HepG2 (cell line): ENCODE measurements around the gene NEURL4. TPM values are rescaled to one million over a fixed set of nuclear protein-coding genes. Genes with fewer than 3 reads are reported as not detected.

Experiments used
- ATAC-seq: fragments of 200-7000 bp; cut with Tn5 transposase; 3 replicates; pipeline ENCODE4 v1.9.1; 2020; ENCODE audit warnings: mild to moderate bottlenecking, moderate library complexity
- BruUV-seq: library from RNA; stranded (reverse); fragments of 400-500 nt; replicated peaks from 2 replicates; lab custom pipeline; 2021; lab: Mats Ljungman, UMichigan
- CTCF ChIA-PET: fragments of 300-600 bp; formaldehyde crosslinking; extraction: SDS; loops from one replicate; lab custom pipeline; 2021; ENCODE audit warnings: low total read pairs, inconsistent platforms, low intra/inter-chr PET ratio; lab: Yijun Ruan, JAX
- POLR2A ChIA-PET: fragments of 350-600 bp; sonication (Branson Sonifier 250); formaldehyde crosslinking; loops from one replicate; lab custom pipeline; 2020; ENCODE audit warnings: antibody characterized with exemption, inconsistent platforms; lab: Yijun Ruan, JAX
- DNase-seq: peaks from one replicate; pipeline ENCODE4 v3.0.0-alpha.2; 2015; ENCODE audit warnings: low spot score
- FAIRE-seq: peaks from 3 replicates; lab custom pipeline; 2011; peaks lifted over from hg19 to GRCh38; lab: Jason Lieb, UNC
- H2AFZ ChIP-seq: one replicate; pipeline ENCODE4 v1.6.1; 2011; ENCODE audit warnings: low read length, inconsistent platforms
- H3K27ac ChIP-seq: fragments of 300-600 bp; 3 replicates; pipeline ENCODE4 v1.8.0; 2011; ENCODE audit warnings: mixed run types, mild to moderate bottlenecking, mixed read lengths, low read length, inconsistent platforms; ENCODE audit not compliant: insufficient read depth; ENCODE audit errors: extremely low read length
- H3K27me3 ChIP-seq, 2 experiments: fragments of 200-600 bp in 1 of 2; 2 replicates in 1 of 2; 3 replicates in 1 of 2; pipeline versions ENCODE4 v1.6.0 to v1.8.0; 2011; ENCODE audit warnings: low read length in 2 of 2, mild to moderate bottlenecking in 2 of 2, moderate library complexity in 2 of 2, inconsistent platforms in 1 of 2; ENCODE audit not compliant: insufficient read depth in 2 of 2, control insufficient read depth in 1 of 2
- H3K36me3 ChIP-seq, 2 experiments: fragments of 200-600 bp in 1 of 2; replicated peaks in 1 of 2; 2 replicates in 1 of 2; 3 replicates in 1 of 2; pipeline versions ENCODE4 v1.5.1 to v1.8.0; 2011; ENCODE audit warnings: low read length in 2 of 2, inconsistent platforms in 1 of 2; ENCODE audit not compliant: insufficient read depth in 2 of 2, control insufficient read depth in 1 of 2
- H3K4me1 ChIP-seq: 2 replicates; pipeline ENCODE4 v1.5.1; 2012; ENCODE audit warnings: low read length, inconsistent platforms; ENCODE audit not compliant: insufficient read depth
- H3K4me2 ChIP-seq: 2 replicates; pipeline ENCODE4 v1.6.0; 2011; ENCODE audit warnings: low read depth, low read length, inconsistent platforms
- H3K4me3 ChIP-seq, 3 experiments: fragments of 200-600 bp in 1 of 3; sonication (generic), shearing (Covaris generic) in 1 of 3; replicated peaks in 1 of 3; 2 replicates each; pipeline ENCODE4 v1.5.1; 2011 to 2016; ENCODE audit warnings: low read length in 3 of 3, inconsistent platforms in 2 of 3, low read depth in 2 of 3, mild to moderate bottlenecking in 2 of 3, control low read depth in 1 of 3, mixed read lengths in 1 of 3; ENCODE audit not compliant: insufficient read depth in 1 of 3
- H3K79me2 ChIP-seq: one replicate; pipeline ENCODE4 v1.6.1; 2011; ENCODE audit warnings: low read length, inconsistent platforms; ENCODE audit not compliant: insufficient read depth
- H3K9ac ChIP-seq: 2 replicates; pipeline ENCODE4 v1.6.0; 2011; ENCODE audit warnings: mild to moderate bottlenecking, low read depth, low read length, inconsistent platforms; ENCODE audit not compliant: insufficient read depth
- H3K9me3 ChIP-seq: 2 replicates; pipeline ENCODE4 v1.5.1; 2012; ENCODE audit warnings: mild to moderate bottlenecking, low read length
- H4K20me1 ChIP-seq: 2 replicates; pipeline ENCODE4 v1.6.0; 2011; ENCODE audit warnings: inconsistent platforms, mild to moderate bottlenecking, low read length, moderate library complexity; ENCODE audit not compliant: insufficient read depth
- AGO2 ChIP-seq: fragments of 200-400 bp; formaldehyde crosslinking; optimal IDR thresholded peaks from 2 replicates; pipeline ENCODE3; 2017; ENCODE audit warnings: mild to moderate bottlenecking, low read depth, low read length, moderate library complexity
- CEBPZ ChIP-seq: IDR thresholded peaks from 2 replicates; pipeline ENCODE4 v1.6.1; 2012; ENCODE audit warnings: low read length, improper control_type of control experiment
- ELK4 ChIP-seq: sonication (generic); formaldehyde crosslinking; IDR thresholded peaks from 2 replicates; pipeline ENCODE4 v1.9.0; 2021; ENCODE audit warnings: missing genetic modification reagents, borderline replicate concordance
- MTF2 ChIP-seq: sonication (generic); formaldehyde crosslinking; IDR thresholded peaks from 2 replicates; pipeline ENCODE4 v1.5.0; 2020; ENCODE audit warnings: missing genetic modification reagents, borderline replicate concordance
- PBX2 ChIP-seq: IDR thresholded peaks from 2 replicates; pipeline ENCODE4 v1.6.1; 2016; ENCODE audit warnings: control low read depth
- POLR2A ChIP-seq, 2 experiments: IDR thresholded peaks; 2 replicates each; pipeline ENCODE4 v1.6.1; 2011; ENCODE audit warnings: low read depth in 2 of 2, low read length in 2 of 2, mild to moderate bottlenecking in 1 of 2, moderate library complexity in 1 of 2; ENCODE audit not compliant: insufficient read depth in 1 of 2
- RBFOX2 ChIP-seq: fragments of 200-400 bp; formaldehyde crosslinking; IDR thresholded peaks from 2 replicates; pipeline ENCODE4 v1.6.1; 2017; ENCODE audit warnings: low read depth, mild to moderate bottlenecking, low read length
- ZBTB33 ChIP-seq: sonication (generic); formaldehyde crosslinking; IDR thresholded peaks from 2 replicates; pipeline ENCODE4 v1.4.0; 2020; ENCODE audit warnings: missing genetic modification reagents
- ZNF333 ChIP-seq: sonication (generic); formaldehyde crosslinking; IDR thresholded peaks from 2 replicates; pipeline ENCODE4 v1.4.0; 2020; ENCODE audit warnings: mild to moderate bottlenecking, missing genetic modification reagents, borderline replicate concordance
- ZUFSP ChIP-seq: sonication (generic); formaldehyde crosslinking; IDR thresholded peaks from 2 replicates; pipeline ENCODE4 v1.9.0; 2021; ENCODE audit warnings: missing genetic modification reagents, mild to moderate bottlenecking, borderline replicate concordance
- WGBS: methylation state at CpG from one replicate; pipeline ENCODE4 v1.1.6; 2017; ENCODE audit warnings: low lambda C conversion rate; 5-methylcytosine and 5-hydroxymethylcytosine counted together
- in situ Hi-C: cut with HindIII; loops from 2 replicates; pipeline ENCODE4 v1.10.0; 2017; ENCODE audit warnings: low pct_unique_long_range_greater_than_20kb; ENCODE audit not compliant: extremely low pct_ligation_motif_present
- intact Hi-C: fragments of 100-400 bp; cut with micrococcal nuclease; formaldehyde crosslinking; loops from one replicate; pipeline ENCODE4 v1.10.0; 2022; ENCODE audit not compliant: unreplicated experiment
- polyA plus RNA-seq, 8 experiments: library from polyadenylated mRNA; depleted of rRNA in 3 of 8; stranded (reverse) in 7 of 8; unstranded in 1 of 8; fragments of >200 nt; fragmentation: Illumina TruSeq in 4 of 8; extraction: Trizol in 4 of 8; gene quantifications; 2 replicates each; pipeline versions ENCODE4 v1.2.1 to v1.2.3, GENCODE V29; 2011 to 2016; ENCODE audit warnings: low read depth in 4 of 8, missing spikeins in 1 of 8, mixed read lengths in 1 of 8; ENCODE audit not compliant: insufficient read depth in 1 of 8
- total RNA-seq, 5 experiments: library from RNA; depleted of rRNA; stranded (reverse); fragments of >200 nt; fragmentation: Illumina TruSeq; extraction: Trizol; gene quantifications; 2 replicates each; pipeline ENCODE4 v1.2.3, GENCODE V29; 2016; ENCODE audit warnings: low read depth in 1 of 5

The NEURL4 gene
- total and polyA plus RNA-seq, 2 of the 13 experiments (the other 11 are each of a cell fraction or from before 2014, with no cell fraction given), result 14.8 to 15.7 TPM

- TF ChIP-seq ZNF333 (no peak), MTF2 (no peak), ELK4 (CRISPR knock-in tag) (no peak), POLR2A (IDR thresholded peaks at IDR 0.05; ENCODE audit: insufficient read depth in 1 of 2, low read depth in 2 of 2, low read length in 2 of 2) (peak in 1 of 2 experiments; percentile 11; a peak in 2 of 4 replicates)
Measured at GRCh38 chr17:7312432-7313087, 16.6 kb downstream of the NEURL4 start (continued).

GRCh38 chr17:7311110-7311705 lies 17.9 kb downstream of the NEURL4 start:
- BruUV-seq, result no TSS peak
- intact Hi-C loops (no loop called here), in situ Hi-C loops (no loop called here)
- Histone ChIP-seq H3K79me2 (peaks cover 50% of the 10 kb centered on the region), H4K20me1 (peaks cover 53% of the 10 kb centered on the region), H3K4me3 (no peak overlapping the region), H3K9me3 (no peaks in the 10 kb centered on the region), H3K9ac (no peak overlapping the region), H3K36me3 (peaks cover 21 to 43% of the 10 kb centered on the region in 2 experiments), H2AFZ (no peak overlapping the region), H3K4me2 (peak overlapping the region; percentile 1; the same call in 1 of the 2 replicates), H3K27me3 (no peaks in the 10 kb centered on the region), H3K27ac (no peak overlapping the region), H3K4me1 (peaks cover 55% of the 10 kb centered on the region)
- WGBS, result 94% methylated on average over 7 of the region's 7 CpGs
- ChIA-PET POLR2A (interaction anchor here (5.8 kb wide), 1 partner anchor 18 kb away, joined by 47 read pairs; the partner anchor contains the start of gene NEURL4), CTCF (no interaction called here)
- FAIRE-seq (no peak), DNase-seq (no peak), ATAC-seq (no peak)
- TF ChIP-seq POLR2A (IDR thresholded peaks at IDR 0.05; ENCODE audit: insufficient read depth in 1 of 2, low read depth in 2 of 2, low read length in 2 of 2) (peak in 1 of 2 experiments; percentile 29; a peak in 1 of 4 replicates), ZBTB33 (CRISPR knock-in tag) (no peak), ZUFSP (CRISPR knock-in tag) (no peak), CEBPZ (no peak), RBFOX2 (peak; percentile 53), PBX2 (CRISPR knock-in tag) (no peak), AGO2 (no peak)
